Activated naive CD4-positive, alpha-beta T cell treated with anti-CD3 and anti-CD28 coated beads, Interleukin-2, amount 50 U/mL, for 72 hours (primary cell): ENCODE results near the gene AKAP9. TPM values are rescaled to one million over a fixed set of nuclear protein-coding genes. Genes with fewer than 3 reads are reported as not detected.

ENCODE experiments used
- ATAC-seq, 2 donors: fragments of 150-1000 bp; cut with Tn5 transposase; 2 replicates each; pipeline ENCODE4 v1.10.0; 2021; ENCODE audit warnings: mild to moderate bottlenecking in 2 of 2, moderate library complexity in 2 of 2
- DNase-seq, 2 donors: peaks; one replicate each; pipeline ENCODE4 v3.0.0; 2021 to 2022; ENCODE audit warnings: low spot score in 2 of 2
- H3K27ac Mint-ChIP-seq, 2 donors: one replicate each; pipeline ENCODE4 v1.8.0; 2022; ENCODE audit warnings: mild to moderate bottlenecking in 2 of 2, mixed read lengths in 2 of 2
- H3K36me3 Mint-ChIP-seq, 2 donors: one replicate each; pipeline ENCODE4 v1.8.0; 2022; ENCODE audit warnings: mixed read lengths in 2 of 2
- H3K9me3 Mint-ChIP-seq, 2 donors: one replicate each; pipeline ENCODE4 v1.8.0; 2022; ENCODE audit warnings: mixed read lengths in 2 of 2
- total RNA-seq, 2 donors: library from RNA; stranded (reverse); gene quantifications; one replicate each; pipeline ENCODE4 v1.2.3, GENCODE V29; 2022

The AKAP9 gene
- total RNA-seq, 2 donors from 2014 or later, result 35.5 to 37.9 TPM

DNA sequence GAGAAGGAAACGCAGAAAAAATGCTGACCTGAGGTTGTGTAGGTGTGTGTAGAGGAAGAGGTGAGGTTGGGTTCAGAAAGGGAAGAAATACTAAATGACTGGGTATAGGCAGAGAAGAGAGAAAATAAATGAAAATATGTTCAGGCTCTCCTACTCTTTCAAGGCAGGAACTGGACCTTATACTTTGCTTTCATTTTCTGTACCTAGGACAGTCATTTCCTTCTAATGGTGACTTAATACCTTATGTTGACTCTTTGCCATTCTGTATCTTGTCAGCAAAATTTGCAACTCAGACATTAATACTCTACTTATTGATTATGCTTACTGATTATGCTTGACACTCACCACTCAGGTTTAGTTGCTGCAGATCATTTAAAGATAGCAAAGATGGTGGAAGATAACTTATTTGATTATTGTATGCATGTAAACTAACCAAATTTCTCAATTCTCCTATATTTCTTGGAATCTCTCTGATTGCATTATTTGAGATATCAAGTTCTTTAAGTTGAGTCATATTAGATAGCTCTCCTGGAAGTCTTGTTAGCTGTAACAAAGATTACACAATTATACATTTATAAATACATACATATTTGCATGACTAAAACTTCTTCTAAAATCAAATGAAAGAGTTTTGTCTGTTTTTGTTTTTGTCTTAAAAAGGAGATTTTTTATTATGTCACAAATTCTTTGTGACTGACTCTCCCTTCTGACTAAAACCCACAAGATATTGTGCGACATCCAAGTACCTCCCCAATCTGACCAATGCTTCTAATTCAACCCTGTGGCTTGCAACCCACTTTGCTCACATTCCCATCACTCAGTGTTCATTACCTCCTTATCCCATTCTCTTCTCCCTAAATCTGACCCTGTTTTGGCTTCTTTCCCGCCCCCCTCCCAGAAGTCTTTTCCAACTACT lies 218.3 kb downstream of the AKAP9 start:
- no peaks in the 10 kb centered on the region for H3K9me3 Mint-ChIP-seq

More for the DNA sequence above, 218.3 kb downstream of the AKAP9 start:
- no peak for ATAC-seq
- DNase-seq, result no peak
- Mint-ChIP-seq H3K27ac (no peak overlapping the region), H3K36me3 (no peaks in the 10 kb centered on the region)

Other genes starting within 250 kb of the AKAP9 start
- 10 to 100 TPM; 18.3 to 23.2 TPM for gene MTERF1, start 60.2 kb upstream of the AKAP9 start, total RNA-seq
- 10 to 100 TPM; 25.5 to 46.5 TPM for gene CYP51A1, start 193.6 kb downstream of the AKAP9 start, total RNA-seq
- not detected for gene LRRD1, start 238.3 kb downstream of the AKAP9 start, total RNA-seq